H1 (cell line): ENCODE results near the gene ADCY7. TPM values are rescaled to one million over a fixed set of nuclear protein-coding genes. Genes with fewer than 3 reads are reported as not detected.

ENCODE experiments used
- CTCF ChIA-PET: fragments of 300-600 bp; sonication (Branson Sonifier 250); formaldehyde crosslinking; loops from one replicate; lab custom pipeline; 2021; ENCODE audit not compliant: partially characterized antibody; lab: Charles Lee
- POLR2A ChIA-PET: fragments of 300-600 bp; sonication (Branson Sonifier 250); formaldehyde crosslinking; loops from one replicate; lab custom pipeline; 2021; ENCODE audit warnings: inconsistent platforms; ENCODE audit not compliant: partially characterized antibody; lab: Charles Lee
- DNase-seq, 2 experiments: peaks; one replicate each; pipeline versions ENCODE4 v3.0.0 to v3.0.0-alpha.2; 2010 to 2022; ENCODE audit warnings: low spot score in 2 of 2, low read depth in 1 of 2, mixed read lengths in 1 of 2
- FAIRE-seq: peaks from 2 replicates; lab custom pipeline; 2011; peaks lifted over from hg19 to GRCh38; lab: Jason Lieb, UNC
- H2AFZ ChIP-seq: 2 replicates; pipeline ENCODE4 v1.8.1; 2012; ENCODE audit warnings: low read length, inconsistent platforms
- H2AK5ac ChIP-seq: 2 replicates; pipeline ENCODE4 v1.6.1; 2013; ENCODE audit warnings: low read depth, low read length
- H2BK120ac ChIP-seq: replicated peaks from 2 replicates; pipeline ENCODE3; 2013; ENCODE audit warnings: low read depth, low read length, inconsistent platforms
- H2BK12ac ChIP-seq: 2 replicates; pipeline ENCODE4 v1.6.1; 2013; ENCODE audit warnings: low read depth, low read length
- H2BK15ac ChIP-seq: 2 replicates; pipeline ENCODE4 v1.6.1; 2013; ENCODE audit warnings: low read length
- H2BK20ac ChIP-seq: 2 replicates; pipeline ENCODE4 v1.6.1; 2013; ENCODE audit warnings: low read length
- H2BK5ac ChIP-seq: 2 replicates; pipeline ENCODE4 v1.6.1; 2013; ENCODE audit warnings: low read depth, low read length
- H3K14ac ChIP-seq: 2 replicates; pipeline ENCODE4 v1.6.1; 2013; ENCODE audit warnings: inconsistent platforms; ENCODE audit not compliant: insufficient read length
- H3K18ac ChIP-seq: 2 replicates; pipeline ENCODE4 v1.6.1; 2013; ENCODE audit warnings: low read length; ENCODE audit errors: extremely low read depth
- H3K23ac ChIP-seq: 2 replicates; pipeline ENCODE4 v1.6.1; 2013; ENCODE audit warnings: inconsistent platforms; ENCODE audit not compliant: insufficient read length
- H3K23me2 ChIP-seq: 2 replicates; pipeline ENCODE4 v1.6.1; 2013; ENCODE audit warnings: low read depth, low read length
- H3K27ac ChIP-seq: 2 replicates; pipeline ENCODE4 v1.6.1; 2011; ENCODE audit warnings: low read depth, low read length, inconsistent platforms
- H3K27me3 ChIP-seq, 4 experiments: replicated peaks in 1 of 4; 1 replicate in 1 of 4; 2 replicates in 3 of 4; pipeline versions ENCODE4 v1.6.1 to v1.8.1; 2011 to 2013; ENCODE audit warnings: low read length in 3 of 4, mild to moderate bottlenecking in 3 of 4, inconsistent platforms in 2 of 4, mixed read lengths in 2 of 4, moderate library complexity in 1 of 4; ENCODE audit not compliant: control insufficient read depth in 3 of 4, insufficient read depth in 3 of 4; ENCODE audit errors: extremely low read depth in 1 of 4
- H3K36me3 ChIP-seq, 4 experiments: 2 replicates each; pipeline versions ENCODE4 v1.6.1 to v1.8.1; 2011 to 2013; ENCODE audit warnings: mild to moderate bottlenecking in 4 of 4, low read length in 3 of 4, moderate library complexity in 2 of 4, control low read depth in 1 of 4, inconsistent platforms in 1 of 4; ENCODE audit not compliant: insufficient read depth in 4 of 4, control insufficient read depth in 2 of 4
- H3K4ac ChIP-seq: replicated peaks from 2 replicates; pipeline ENCODE3; 2013; ENCODE audit warnings: low read length, low read depth, mixed read lengths, inconsistent platforms; ENCODE audit not compliant: insufficient read length
- H3K4me1 ChIP-seq, 4 experiments: replicated peaks in 1 of 4; 1 replicate in 1 of 4; 2 replicates in 3 of 4; pipeline versions ENCODE4 v1.6.1 to v1.8.1; 2011 to 2013; ENCODE audit warnings: low read length in 3 of 4, inconsistent platforms in 2 of 4, mixed read lengths in 1 of 4; ENCODE audit not compliant: insufficient read depth in 4 of 4, control insufficient read depth in 3 of 4
- H3K4me2 ChIP-seq, 2 experiments: 2 replicates each; pipeline versions ENCODE4 v1.6.1 to v1.8.1; 2011 to 2013; ENCODE audit warnings: low read depth in 2 of 2, low read length in 2 of 2, control low read depth in 1 of 2, inconsistent platforms in 1 of 2, mild to moderate bottlenecking in 1 of 2; ENCODE audit not compliant: insufficient read depth in 1 of 2
- H3K4me3 ChIP-seq, 4 experiments: fragments of 200-600, 300-600 bp in 1 of 4; sonication (generic), shearing (Covaris generic), sonication (Bioruptor Twin) in 1 of 4; 2 replicates each; pipeline versions ENCODE4 v1.5.1 to v1.8.1; 2011 to 2016; ENCODE audit warnings: low read length in 4 of 4, low read depth in 3 of 4, control low read depth in 2 of 4, inconsistent platforms in 2 of 4, mild to moderate bottlenecking in 2 of 4, mixed read lengths in 1 of 4, moderate library complexity in 1 of 4; ENCODE audit not compliant: insufficient read depth in 2 of 4; ENCODE audit errors: extremely low read depth in 1 of 4
- H3K56ac ChIP-seq: replicated peaks from 2 replicates; pipeline ENCODE3; 2013; ENCODE audit warnings: low read depth, mild to moderate bottlenecking, mixed read lengths, low read length, inconsistent platforms; ENCODE audit not compliant: insufficient read length
- H3K79me1 ChIP-seq: 2 replicates; pipeline ENCODE4 v1.6.1; 2013; ENCODE audit warnings: low read depth, low read length, control low read depth
- H3K79me2 ChIP-seq, 2 experiments: 2 replicates each; pipeline versions ENCODE4 v1.6.1 to v1.8.1; 2012 to 2013; ENCODE audit warnings: low read length in 2 of 2, mild to moderate bottlenecking in 2 of 2, inconsistent platforms in 1 of 2; ENCODE audit not compliant: insufficient read depth in 2 of 2, control insufficient read depth in 1 of 2
- H3K9ac ChIP-seq, 4 experiments: replicated peaks in 1 of 4; 1 replicate in 1 of 4; 2 replicates in 3 of 4; pipeline versions ENCODE4 v1.6.1 to v1.8.1; 2011 to 2013; ENCODE audit warnings: low read depth in 3 of 4, low read length in 3 of 4, control low read depth in 2 of 4, mild to moderate bottlenecking in 2 of 4, moderate library complexity in 2 of 4, inconsistent platforms in 1 of 4; ENCODE audit errors: extremely low read depth in 1 of 4
- H3K9me3 ChIP-seq, 2 experiments: 2 replicates each; pipeline versions ENCODE4 v1.6.1 to v1.8.1; 2012 to 2013; ENCODE audit warnings: mild to moderate bottlenecking in 2 of 2, moderate library complexity in 2 of 2, control low read depth in 1 of 2, inconsistent platforms in 1 of 2, low read depth in 1 of 2, low read length in 1 of 2, mixed read lengths in 1 of 2; ENCODE audit not compliant: insufficient read depth in 2 of 2
- H4K20me1 ChIP-seq, 2 experiments: replicated peaks in 1 of 2; 2 replicates each; pipeline versions ENCODE3 to v1.8.1; 2011 to 2013; ENCODE audit warnings: inconsistent platforms in 2 of 2, low read length in 2 of 2, mild to moderate bottlenecking in 1 of 2; ENCODE audit not compliant: insufficient read depth in 2 of 2, control insufficient read depth in 1 of 2
- H4K5ac ChIP-seq: 2 replicates; pipeline ENCODE4 v1.6.1; 2013; ENCODE audit warnings: low read length, low read depth, mixed read lengths, inconsistent platforms; ENCODE audit not compliant: insufficient read length
- H4K8ac ChIP-seq: 2 replicates; pipeline ENCODE4 v1.8.0; 2013; ENCODE audit warnings: mild to moderate bottlenecking, moderate library complexity, low read length, inconsistent platforms; ENCODE audit not compliant: insufficient read depth; ENCODE audit errors: extremely low read depth
- H4K91ac ChIP-seq: replicated peaks from 2 replicates; pipeline ENCODE3; 2013; ENCODE audit warnings: low read length, mixed read lengths, inconsistent platforms; ENCODE audit not compliant: insufficient read length
- BACH1 ChIP-seq: IDR thresholded peaks from 2 replicates; pipeline ENCODE4 v1.6.1; 2012; ENCODE audit warnings: low read length, improper control_type of control experiment
- JUND ChIP-seq: IDR thresholded peaks from 2 replicates; pipeline ENCODE4 v1.6.1; 2011; ENCODE audit warnings: mild to moderate bottlenecking, improper control_type of control experiment, low read length
- KDM5A ChIP-seq: fragments of 200-600 bp; IDR thresholded peaks from 2 replicates; pipeline ENCODE4 v1.7.1; 2012; ENCODE audit warnings: mild to moderate bottlenecking, low read length, inconsistent platforms, mixed read lengths
- NRF1 ChIP-seq: IDR thresholded peaks from 2 replicates; pipeline ENCODE4 v1.6.1; 2011; ENCODE audit warnings: mild to moderate bottlenecking, low read depth, low read length, improper control_type of control experiment
- PHF8 ChIP-seq: fragments of 200-600 bp; sonication (generic); conservative IDR thresholded peaks from 2 replicates; pipeline ENCODE4 v1.7.1; 2012; ENCODE audit warnings: low read depth, mild to moderate bottlenecking, inconsistent platforms, low read length, moderate library complexity
- POLR2AphosphoS5 ChIP-seq: IDR thresholded peaks from 2 replicates; pipeline ENCODE4 v1.6.1; 2011; ENCODE audit warnings: low read depth, low read length
- RNF2 ChIP-seq: fragments of 200-900, 300-1000 bp; sonication (generic); IDR thresholded peaks from 2 replicates; pipeline ENCODE4 v1.7.1; 2016; ENCODE audit warnings: borderline replicate concordance, low read depth, mild to moderate bottlenecking, antibody characterized with exemption, low read length; ENCODE audit not compliant: poor library complexity, severe bottlenecking; ENCODE audit errors: missing control alignments
- SUZ12 ChIP-seq: fragments of 200-600 bp; sonication (generic); IDR thresholded peaks from 2 replicates; pipeline ENCODE4 v1.6.1; 2012; ENCODE audit warnings: mild to moderate bottlenecking, inconsistent platforms, low read length, moderate library complexity, mixed read lengths
- WGBS, 2 experiments: shearing (Covaris generic) in 1 of 2; methylation state at CpG; one replicate each; pipeline versions ENCODE4 v1.1.6 to v1.1.7; 2013 to 2015; ENCODE audit warnings: low lambda C conversion rate in 2 of 2, mixed read lengths in 2 of 2, inconsistent platforms in 1 of 2, low coverage in 1 of 2, missing lambda C conversion rate in 1 of 2; ENCODE audit not compliant: insufficient replicate concordance in 2 of 2, insufficient coverage in 1 of 2, insufficient read length in 1 of 2; ENCODE audit errors: extremely low coverage in 1 of 2, missing lambda C conversion rate in 1 of 2; 5-methylcytosine and 5-hydroxymethylcytosine counted together
- polyA plus RNA-seq, 7 experiments: library from polyadenylated mRNA; depleted of rRNA in 3 of 7; stranded (reverse) in 5 of 7; unstranded in 2 of 7; fragments of >200 nt in 5 of 7; fragments of 200-250 nt in 2 of 7; gene quantifications; 1 replicate in 5 of 7; 2 replicates in 1 of 7; 4 replicates in 1 of 7; pipeline versions ENCODE4 v1.2.1 to v1.2.3, GENCODE V29; 2011 to 2013; ENCODE audit warnings: missing spikeins in 2 of 7, mixed read lengths in 2 of 7
- total RNA-seq: library from RNA; stranded (reverse); fragmentation: NEBNext Ultra II Directional; extraction: Animal tissue kit (Norgen Biotek cat#: 25700); gene quantifications from 2 replicates; pipeline ENCODE4 v1.2.1, GENCODE V29; 2021
- TF ChIP-seq, protein P1 (sequence below): IDR thresholded peaks from 2 replicates; pipeline ENCODE4 v1.6.1; 2011; ENCODE audit warnings: low read depth, mild to moderate bottlenecking, low read length; ENCODE audit not compliant: insufficient read depth

The ADCY7 gene
- total and polyA plus RNA-seq, 2 of the 8 experiments (the other 6 are each of a cell fraction or from before 2014, with no cell fraction given): 2.4 to 5.1 TPM

DNA sequence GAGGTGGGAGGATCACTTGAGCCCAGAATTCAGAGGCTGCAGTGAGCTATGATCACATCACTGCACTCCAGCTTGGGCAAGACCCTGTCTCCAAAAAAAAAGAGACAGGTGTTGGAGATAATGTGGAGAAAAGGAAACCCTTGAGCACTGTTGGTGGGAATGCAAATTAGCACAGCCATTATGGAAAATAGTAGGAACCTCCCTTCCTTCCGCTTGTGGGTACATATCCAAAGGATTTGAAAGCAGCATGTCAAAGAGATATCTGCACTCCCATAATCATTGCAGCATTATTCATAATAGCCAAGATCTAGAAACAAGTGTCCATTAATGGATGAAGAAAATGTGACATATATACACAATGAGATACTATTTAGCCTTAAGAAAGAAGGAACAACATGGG lies 9.7 kb upstream of the ADCY7 start:
- FAIRE-seq (no peak), DNase-seq (no peak)
- Histone ChIP-seq H3K79me2 (no peaks in the 10 kb centered on the region), H3K4me3 (no peak overlapping the region), H2AK5ac (no peak overlapping the region), H3K4me1 (peaks cover 0 to 4% (median 1%) of the 10 kb centered on the region in 4 experiments; a peak in 2 of 7 replicates), H3K9ac (no peak overlapping the region), H3K14ac (no peak overlapping the region), H4K91ac (no peak overlapping the region), H4K5ac (no peak overlapping the region), H3K56ac (no peak overlapping the region), H3K79me1 (no peaks in the 10 kb centered on the region; the same call in 1 of the 2 replicates), H3K23ac (no peak overlapping the region), H3K23me2 (no peaks in the 10 kb centered on the region), H4K20me1 (no peaks in the 10 kb centered on the region), H2BK20ac (no peak overlapping the region), H3K27ac (no peak overlapping the region), H3K9me3 (no peaks in the 10 kb centered on the region), H2BK120ac (no peak overlapping the region), H2BK5ac (no peak overlapping the region), H3K36me3 (no peaks in the 10 kb centered on the region), H3K4ac (no peak overlapping the region), H4K8ac (no peak overlapping the region), H3K27me3 (no peaks in the 10 kb centered on the region), H2BK12ac (no peak overlapping the region), H2BK15ac (no peak overlapping the region), H3K4me2 (no peak overlapping the region), H3K18ac (no peak overlapping the region), H2AFZ (no peak overlapping the region)
- TF ChIP-seq PHF8 (no peak), NRF1 (no peak), RNF2 (no peak), SUZ12 (no peak), KDM5A (no peak), POLR2AphosphoS5 (no peak), BACH1 (no peak), JUND (no peak)
- TF ChIP-seq, protein P1, sequence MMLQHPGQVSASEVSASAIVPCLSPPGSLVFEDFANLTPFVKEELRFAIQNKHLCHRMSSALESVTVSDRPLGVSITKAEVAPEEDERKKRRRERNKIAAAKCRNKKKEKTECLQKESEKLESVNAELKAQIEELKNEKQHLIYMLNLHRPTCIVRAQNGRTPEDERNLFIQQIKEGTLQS: no peak
- POLR2A ChIA-PET: no interaction called here
- WGBS, 2 experiments: 81% methylated on average over 1 of the region's 1 CpG; no CpG with 5 or more reads in 1 of the 2 experiments
- CTCF ChIA-PET: interaction anchor here (0.7 kb wide), 1 partner anchor 43 kb away, joined by 3 read pairs; no protein-coding TSS in a partner anchor
